ENCODE data around the gene AP1G2.
A peak's percentile ranks its signal among the peaks of the same experiment; 100 is the strongest.

The AP1G2 gene

GRCh38 chr14:23558346-23559009, 9.1 kb downstream of the AP1G2 start:
- no peak for DNase-seq (ENCODE audit: low read depth in 2 of 2)

GRCh38 chr14:23557946-23558345, 9.6 kb downstream of the AP1G2 start:
- no peak for DNase-seq (ENCODE audit: low read depth in 2 of 2)

DNA sequence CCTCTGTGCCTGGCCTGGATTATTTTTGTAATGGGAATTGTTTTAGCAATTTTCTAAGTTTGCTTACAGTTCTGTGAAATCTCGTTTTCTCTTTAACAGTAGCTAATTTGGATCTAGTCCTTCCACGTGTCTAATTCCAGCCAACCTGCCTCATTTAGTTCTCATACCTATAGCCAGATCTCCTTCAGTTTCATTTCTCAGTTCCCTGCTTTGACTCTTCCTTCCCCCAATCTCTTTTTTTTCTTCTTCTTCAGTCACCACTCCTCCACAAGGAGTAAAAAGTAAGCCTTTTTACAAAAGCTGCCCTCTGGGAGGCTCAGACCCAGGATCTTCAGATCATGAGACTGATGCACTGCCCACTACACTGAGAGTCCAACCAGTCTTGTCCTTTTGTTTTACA, 10.1 kb downstream of the AP1G2 start:
- no peak for DNase-seq (ENCODE audit: low read depth in 2 of 2)

DNA sequence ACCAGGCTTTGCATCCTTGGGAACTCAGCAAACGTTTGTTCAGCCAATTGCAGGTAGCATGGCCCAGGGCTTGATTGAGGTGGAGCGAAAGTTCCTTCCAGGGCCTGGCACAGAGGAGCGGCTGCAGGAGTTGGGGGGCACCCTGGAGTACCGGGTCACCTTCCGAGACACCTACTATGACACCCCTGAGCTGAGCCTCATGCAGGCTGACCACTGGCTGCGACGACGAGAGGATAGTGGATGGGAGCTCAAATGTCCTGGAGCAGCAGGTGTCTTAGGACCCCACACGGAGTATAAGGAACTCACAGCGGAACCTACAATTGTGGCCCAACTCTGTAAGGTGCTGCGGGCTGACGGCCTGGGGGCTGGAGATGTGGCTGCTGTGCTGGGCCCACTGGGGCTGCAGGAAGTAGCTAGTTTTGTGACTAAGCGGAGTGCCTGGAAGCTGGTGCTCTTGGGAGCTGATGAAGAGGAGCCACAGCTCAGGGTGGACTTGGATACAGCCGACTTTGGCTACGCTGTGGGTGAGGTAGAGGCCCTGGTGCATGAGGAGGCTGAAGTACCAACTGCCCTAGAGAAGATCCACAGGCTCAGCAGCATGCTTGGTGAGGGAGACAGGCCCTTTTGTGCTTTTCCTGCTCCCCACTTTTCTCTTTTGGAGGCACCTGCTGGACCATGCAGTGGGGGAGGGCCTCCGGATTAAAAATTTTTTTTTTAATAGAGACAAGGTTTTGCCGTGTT, 10.7 kb downstream of the AP1G2 start:
- DNase-seq (ENCODE audit: low read depth in 2 of 2): no peak

DNA sequence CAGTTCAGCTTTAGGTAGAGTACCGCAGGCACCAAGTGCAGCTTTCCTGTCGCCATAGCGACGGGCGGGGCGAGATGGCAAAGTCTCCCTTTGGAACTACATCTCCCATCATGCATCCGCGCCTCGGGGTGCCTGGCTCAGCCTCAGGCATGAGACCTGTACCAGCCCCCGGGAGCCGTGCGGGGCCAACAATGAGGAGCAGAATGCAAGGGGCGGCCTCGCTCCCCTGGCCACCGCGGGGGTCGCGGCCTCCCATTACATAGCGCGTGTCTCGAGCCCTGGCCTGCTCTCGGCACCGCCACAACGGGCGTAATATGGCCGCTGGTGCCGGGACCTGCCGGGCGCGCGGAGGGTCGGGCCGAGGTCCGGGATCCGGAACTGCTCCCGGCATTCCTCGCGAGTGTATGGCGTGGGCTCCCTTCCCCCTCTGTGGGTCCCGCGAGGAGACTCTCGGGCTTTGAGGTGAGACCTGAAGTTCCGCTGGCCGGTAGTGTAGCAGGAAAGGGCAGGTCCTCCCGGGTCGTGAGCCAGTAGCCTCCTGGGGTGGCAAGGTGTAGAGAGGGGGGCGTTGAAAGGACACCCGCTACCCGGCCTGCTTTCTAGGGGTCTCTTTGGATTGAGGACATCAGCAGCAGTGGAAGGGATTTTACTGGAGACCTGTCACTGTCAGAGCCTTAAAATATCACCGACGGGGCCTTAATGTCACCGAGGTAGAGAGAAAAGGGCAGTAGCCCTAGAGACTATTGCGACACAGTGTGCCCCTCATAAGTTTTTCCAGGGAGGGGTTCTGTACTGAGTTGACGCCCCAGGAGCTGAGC, 11.5 kb downstream of the AP1G2 start, which contains the start of gene THTPA:
TSS of gene THTPA (plus strand) at position 390 of the 818 bp plus-strand sequence. CDS start 487 bp downstream, outside the sequence.
- peak; percentile 64 to 65 for DNase-seq (ENCODE audit: low read depth in 2 of 2)

GRCh38 chr14:23555533-23555881, 12.1 kb downstream of the AP1G2 start:
- no peak for DNase-seq (ENCODE audit: low read depth in 2 of 2)

GRCh38 chr14:23551266-23552028, 16.1 kb downstream of the AP1G2 start, which contains the start of gene ZFHX2:
ZFHX2 (minus strand) TSS chr14:23551765; CDS start chr14:23535325, 16,440 bp downstream.
- no peak for DNase-seq (ENCODE audit: low read depth in 2 of 2)

DNA sequence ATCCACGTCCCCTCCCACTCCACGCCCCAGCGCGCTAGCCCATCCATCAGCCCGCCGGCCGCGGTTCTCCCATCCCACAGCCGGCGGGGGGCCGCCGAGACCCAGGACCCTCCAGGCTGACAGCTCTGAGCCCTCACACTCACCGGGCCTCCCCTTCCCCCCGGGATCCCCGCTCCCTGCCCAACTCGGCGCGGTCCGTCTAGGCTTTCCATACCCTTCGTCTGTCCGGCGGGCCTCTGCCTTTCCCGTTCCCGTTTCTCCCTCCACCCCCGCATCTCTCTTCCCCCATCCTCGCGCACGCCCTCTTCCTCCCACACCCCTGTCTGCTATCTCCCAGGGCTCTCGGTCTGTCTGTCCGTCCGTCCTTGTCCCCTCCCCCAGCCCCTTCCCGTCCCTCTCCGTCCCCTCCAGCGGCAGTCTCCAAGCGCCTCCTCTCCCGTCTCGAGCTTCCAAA, 16.8 kb downstream of the AP1G2 start:
- DNase-seq (ENCODE audit: low read depth in 2 of 2): no peak

DNA sequence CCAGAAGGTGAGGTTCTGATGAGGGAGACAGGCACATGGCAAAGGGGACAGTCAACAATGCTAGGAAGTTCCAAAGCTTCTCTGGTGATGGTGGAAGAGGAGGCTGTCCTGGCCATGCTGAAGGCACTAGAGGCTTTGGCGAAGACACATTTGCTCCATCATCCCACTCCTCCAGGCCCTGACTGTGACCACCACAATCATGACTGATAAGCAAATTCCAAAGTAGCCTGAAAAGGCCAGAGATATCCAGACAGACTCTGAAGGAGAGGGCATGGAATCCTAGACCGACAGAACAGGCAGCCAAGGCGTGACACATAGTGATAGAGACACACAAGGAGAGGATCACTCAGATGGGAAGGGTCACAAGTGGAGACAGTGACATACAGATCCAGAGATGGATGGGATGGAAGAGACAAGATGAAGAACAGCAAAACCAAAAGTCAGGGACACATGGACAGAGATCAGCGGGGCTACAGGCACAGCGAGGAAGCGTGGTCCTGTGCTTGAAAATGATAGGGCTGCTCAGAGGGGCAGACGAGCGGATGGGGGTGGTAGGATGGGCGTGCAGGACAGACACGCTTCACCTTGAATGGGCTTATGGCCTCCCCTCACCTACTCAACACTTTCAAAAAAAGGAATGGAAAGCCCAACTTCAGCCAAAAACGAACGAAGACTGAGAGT, 17.3 kb downstream of the AP1G2 start:
- no peak for DNase-seq (ENCODE audit: low read depth in 2 of 2)

GRCh38 chr14:23548351-23549318, 19.0 kb downstream of the AP1G2 start:
- no peak for DNase-seq (ENCODE audit: low read depth in 2 of 2)

- DNase-seq (ENCODE audit: low read depth in 2 of 2): no peak
These were observed 19.7 kb downstream of the AP1G2 start for GRCh38 chr14:23547924-23548323.

- DNase-seq (ENCODE audit: low read depth in 2 of 2): no peak
These were observed 21.0 kb downstream of the AP1G2 start for GRCh38 chr14:23546450-23547035.

GRCh38 chr14:23545740-23546365, 21.7 kb downstream of the AP1G2 start:
- no peak for DNase-seq (ENCODE audit: low read depth in 2 of 2)

GRCh38 chr14:23544511-23545447, 22.8 kb downstream of the AP1G2 start:
- DNase-seq (ENCODE audit: low read depth in 2 of 2): no peak

DNA sequence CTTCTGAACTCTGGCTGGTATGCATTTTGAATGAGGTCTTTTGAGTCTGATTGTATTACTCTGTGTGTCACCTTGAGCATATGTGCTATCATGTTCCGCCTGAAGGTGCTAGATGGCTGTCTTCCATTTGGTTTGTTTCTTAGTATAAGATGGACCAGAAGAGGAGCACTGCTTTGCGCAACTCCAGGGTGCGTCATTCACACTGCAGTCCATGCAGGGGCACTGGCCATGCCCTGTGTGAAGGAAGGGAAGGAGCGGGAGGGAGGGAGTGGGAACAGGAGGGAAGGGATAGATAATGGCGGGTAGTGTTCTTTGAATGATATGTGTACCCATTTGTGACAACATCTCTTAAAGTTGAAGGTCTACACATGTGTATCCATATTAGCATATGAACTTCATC, 24.2 kb downstream of the AP1G2 start:
- no peak for DNase-seq (ENCODE audit: low read depth in 2 of 2)

DNA sequence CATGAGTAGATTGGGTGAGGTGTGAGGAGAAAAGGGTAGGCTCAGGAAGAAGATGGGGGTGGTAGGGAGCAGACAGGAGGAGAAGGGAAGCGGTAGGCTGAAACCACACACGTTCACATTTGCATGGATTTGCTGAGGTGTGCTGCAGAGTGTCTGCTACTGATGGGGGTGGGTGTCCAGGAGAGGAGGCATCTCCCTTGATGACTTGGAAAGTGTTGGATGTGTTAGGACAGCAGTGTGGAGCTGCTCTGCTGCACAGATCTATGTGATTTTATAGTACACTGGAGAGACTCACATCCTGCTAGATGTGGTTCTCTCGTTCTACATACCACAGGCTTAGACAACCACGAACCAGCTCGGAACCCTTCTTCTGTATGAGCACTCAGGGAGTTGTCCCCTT, 25.3 kb downstream of the AP1G2 start:
- DNase-seq (ENCODE audit: low read depth in 2 of 2): no peak

DNA sequence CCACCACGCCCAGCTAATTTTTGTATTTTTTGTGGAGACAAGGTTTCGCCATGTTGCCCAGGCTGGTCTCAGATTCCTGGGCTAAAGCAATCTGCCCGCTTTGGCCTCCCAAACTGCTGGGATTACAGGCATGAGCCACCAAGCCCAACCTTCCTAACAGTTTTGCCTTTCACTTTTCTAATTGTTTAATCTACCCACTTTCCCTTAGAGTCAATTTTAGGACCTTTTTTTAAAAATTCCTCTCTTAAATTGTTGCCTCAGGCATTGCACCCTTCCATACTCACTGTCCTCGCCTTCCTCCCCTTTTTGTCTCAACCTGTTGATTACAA, 27.5 kb downstream of the AP1G2 start:
- DNase-seq (ENCODE audit: low read depth in 2 of 2): no peak
